Vagina (tissue), 2 donors: ENCODE results near the gene RRAS.

Experiments
- POLR2A ChIP-seq, 2 donors: fragments of 450-650 bp; IDR thresholded peaks; one replicate each; pipeline ENCODE4 v1.6.1; 2017; ENCODE audit warnings: antibody characterized with exemption in 2 of 2, mild to moderate bottlenecking in 2 of 2, moderate library complexity in 2 of 2
- POLR2AphosphoS5 ChIP-seq, 2 donors: sonication (generic); formaldehyde crosslinking; IDR thresholded peaks; one replicate each; pipeline ENCODE4 v1.9.0; 2017; ENCODE audit warnings: antibody characterized with exemption in 2 of 2, mild to moderate bottlenecking in 2 of 2, low read depth in 1 of 2; ENCODE audit not compliant: insufficient read depth in 1 of 2
- TF ChIP-seq, protein P1 (sequence below), 3 experiments: fragments of 450-650 bp in 2 of 3; fragments of 200-600 bp in 1 of 3; sonication (generic) in 1 of 3; IDR thresholded peaks; one replicate each; pipeline ENCODE4 v1.5.1; 2017 to 2019; ENCODE audit warnings: antibody characterized with exemption in 3 of 3, mild to moderate bottlenecking in 2 of 3, moderate library complexity in 2 of 3

- TF ChIP-seq POLR2AphosphoS5 (IDR thresholded peaks at IDR 0.05; ENCODE audit: insufficient read depth in 1 of 2, low read depth in 1 of 2): no peak
- TF ChIP-seq, protein P1, sequence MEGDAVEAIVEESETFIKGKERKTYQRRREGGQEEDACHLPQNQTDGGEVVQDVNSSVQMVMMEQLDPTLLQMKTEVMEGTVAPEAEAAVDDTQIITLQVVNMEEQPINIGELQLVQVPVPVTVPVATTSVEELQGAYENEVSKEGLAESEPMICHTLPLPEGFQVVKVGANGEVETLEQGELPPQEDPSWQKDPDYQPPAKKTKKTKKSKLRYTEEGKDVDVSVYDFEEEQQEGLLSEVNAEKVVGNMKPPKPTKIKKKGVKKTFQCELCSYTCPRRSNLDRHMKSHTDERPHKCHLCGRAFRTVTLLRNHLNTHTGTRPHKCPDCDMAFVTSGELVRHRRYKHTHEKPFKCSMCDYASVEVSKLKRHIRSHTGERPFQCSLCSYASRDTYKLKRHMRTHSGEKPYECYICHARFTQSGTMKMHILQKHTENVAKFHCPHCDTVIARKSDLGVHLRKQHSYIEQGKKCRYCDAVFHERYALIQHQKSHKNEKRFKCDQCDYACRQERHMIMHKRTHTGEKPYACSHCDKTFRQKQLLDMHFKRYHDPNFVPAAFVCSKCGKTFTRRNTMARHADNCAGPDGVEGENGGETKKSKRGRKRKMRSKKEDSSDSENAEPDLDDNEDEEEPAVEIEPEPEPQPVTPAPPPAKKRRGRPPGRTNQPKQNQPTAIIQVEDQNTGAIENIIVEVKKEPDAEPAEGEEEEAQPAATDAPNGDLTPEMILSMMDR (IDR thresholded peaks at IDR 0.05): no peak
- TF ChIP-seq POLR2A (IDR thresholded peaks at IDR 0.05): no peak
Observed at GRCh38 chr19:49643466-49643865, 3.5 kb upstream of the RRAS start.
